Fibroblast of gingiva (primary cell): ENCODE data around the gene FOXN3.
A peak's percentile ranks its signal among the peaks of the same experiment; 100 is the strongest.

Experiments used
- DNase-seq: peaks from one replicate; pipeline ENCODE4 v3.0.0-alpha.2; 2011; ENCODE audit warnings: low read depth

The FOXN3 gene

GRCh38 chr14:89197623-89198022, 219.4 kb downstream of the FOXN3 start:
- no peak for DNase-seq

- DNase-seq, result no peak
Measured at GRCh38 chr14:89196545-89196944, 220.5 kb downstream of the FOXN3 start.

- DNase-seq, result no peak
Measured at GRCh38 chr14:89194376-89194775, 222.7 kb downstream of the FOXN3 start.

GRCh38 chr14:89190765-89191513, 226.1 kb downstream of the FOXN3 start:
- peak; percentile 38 for DNase-seq

- no peak for DNase-seq
Measured at GRCh38 chr14:89188492-89188891, 228.5 kb downstream of the FOXN3 start.

- DNase-seq, result no peak
Measured at GRCh38 chr14:89187501-89187900, 229.5 kb downstream of the FOXN3 start.

GRCh38 chr14:89186856-89187376, 230.1 kb downstream of the FOXN3 start:
- DNase-seq, result no peak

GRCh38 chr14:89185919-89186855, 230.8 kb downstream of the FOXN3 start:
- peak; percentile 45 for DNase-seq

GRCh38 chr14:89184952-89185351, 232.1 kb downstream of the FOXN3 start:
- DNase-seq, result no peak

GRCh38 chr14:89182326-89182725, 234.7 kb downstream of the FOXN3 start:
- no peak for DNase-seq

- no peak for DNase-seq
Measured at GRCh38 chr14:89180546-89180945, 236.5 kb downstream of the FOXN3 start.

GRCh38 chr14:89179891-89180404, 237.1 kb downstream of the FOXN3 start:
- DNase-seq, result no peak

- DNase-seq, result peak; percentile 38
Measured at GRCh38 chr14:89178800-89179535, 238.1 kb downstream of the FOXN3 start.

- DNase-seq, result no peak
Measured at GRCh38 chr14:89178376-89178775, 238.7 kb downstream of the FOXN3 start.

GRCh38 chr14:89175881-89176799, 240.9 kb downstream of the FOXN3 start:
- no peak for DNase-seq

GRCh38 chr14:89171628-89172027, 245.4 kb downstream of the FOXN3 start:
- no peak for DNase-seq

GRCh38 chr14:89171168-89171567, 245.9 kb downstream of the FOXN3 start:
- peak; percentile 67 for DNase-seq

- DNase-seq, result no peak
Measured at GRCh38 chr14:89167705-89168104, 249.3 kb downstream of the FOXN3 start.

- no peak for DNase-seq
Measured at GRCh38 chr14:89166633-89167032, 250.4 kb downstream of the FOXN3 start.
